Astrocyte (in vitro differentiated cells and primary cell): ENCODE results near the gene PRKAG2. TPM values are rescaled to one million over a fixed set of nuclear protein-coding genes. Genes with fewer than 3 reads are reported as not detected.

ENCODE experiments used
- DNase-seq: peaks from one replicate; pipeline ENCODE4 v3.0.0-alpha.2; 2010; ENCODE audit warnings: low read depth
- FAIRE-seq: peaks from 2 replicates; lab custom pipeline; 2011; peaks lifted over from hg19 to GRCh38; lab: Jason Lieb, UNC
- H2AFZ ChIP-seq: 2 replicates; pipeline ENCODE4 v1.6.0; 2012; ENCODE audit warnings: low read depth, low read length, inconsistent platforms
- H3K27ac ChIP-seq: 2 replicates; pipeline ENCODE4 v1.5.1; 2011; ENCODE audit warnings: low read depth, low read length, inconsistent platforms
- H3K27me3 ChIP-seq: 2 replicates; pipeline ENCODE4 v1.6.0; 2011; ENCODE audit warnings: low read length, inconsistent platforms; ENCODE audit not compliant: insufficient read depth
- H3K36me3 ChIP-seq: 2 replicates; pipeline ENCODE4 v1.5.1; 2011; ENCODE audit warnings: low read length, inconsistent platforms; ENCODE audit not compliant: insufficient read depth
- H3K4me1 ChIP-seq: 2 replicates; pipeline ENCODE4 v1.5.1; 2011; ENCODE audit warnings: low read length, inconsistent platforms; ENCODE audit not compliant: insufficient read depth
- H3K4me2 ChIP-seq: 2 replicates; pipeline ENCODE4 v1.6.0; 2012; ENCODE audit warnings: low read length, inconsistent platforms
- H3K4me3 ChIP-seq: 2 replicates; pipeline ENCODE4 v1.5.1; 2011; ENCODE audit warnings: low read depth, mild to moderate bottlenecking, low read length, inconsistent platforms; ENCODE audit not compliant: insufficient read depth
- H3K79me2 ChIP-seq: 2 replicates; pipeline ENCODE4 v1.6.0; 2012; ENCODE audit warnings: mild to moderate bottlenecking, low read length, inconsistent platforms; ENCODE audit not compliant: insufficient read depth
- H3K9ac ChIP-seq: 2 replicates; pipeline ENCODE4 v1.6.0; 2012; ENCODE audit warnings: mild to moderate bottlenecking, low read length, inconsistent platforms
- H3K9me3 ChIP-seq: 2 replicates; pipeline ENCODE4 v1.5.1; 2012; ENCODE audit warnings: low read depth, mild to moderate bottlenecking, low read length, inconsistent platforms; ENCODE audit not compliant: insufficient read depth
- H4K20me1 ChIP-seq: 2 replicates; pipeline ENCODE4 v1.6.0; 2012; ENCODE audit warnings: low read length, inconsistent platforms; ENCODE audit not compliant: insufficient read depth
- H3K27ac Mint-ChIP-seq: one replicate; pipeline ENCODE4 v1.8.0; 2021; ENCODE audit warnings: mild to moderate bottlenecking, mixed read lengths; ENCODE audit not compliant: unreplicated experiment
- H3K27me3 Mint-ChIP-seq: one replicate; pipeline ENCODE4 v1.8.0; 2021; ENCODE audit warnings: low read depth, mixed read lengths; ENCODE audit not compliant: unreplicated experiment
- H3K36me3 Mint-ChIP-seq: one replicate; pipeline ENCODE4 v1.8.0; 2021; ENCODE audit warnings: low read depth, mixed read lengths; ENCODE audit not compliant: unreplicated experiment
- H3K4me1 Mint-ChIP-seq: one replicate; pipeline ENCODE4 v1.8.0; 2021; ENCODE audit warnings: low read depth, mixed read lengths; ENCODE audit not compliant: unreplicated experiment
- H3K4me3 Mint-ChIP-seq: one replicate; pipeline ENCODE4 v1.8.0; 2021; ENCODE audit warnings: mild to moderate bottlenecking, moderate library complexity, mixed read lengths; ENCODE audit not compliant: unreplicated experiment
- H3K9me3 Mint-ChIP-seq: one replicate; pipeline ENCODE4 v1.8.0; 2021; ENCODE audit warnings: mild to moderate bottlenecking, mixed read lengths; ENCODE audit not compliant: unreplicated experiment
- EZH2 ChIP-seq: IDR thresholded peaks from 2 replicates; pipeline ENCODE4 v1.6.1; 2012; ENCODE audit warnings: mild to moderate bottlenecking, low read length, inconsistent platforms; ENCODE audit not compliant: insufficient read depth
- total RNA-seq: library from RNA; stranded (reverse); gene quantifications from 2 replicates; pipeline ENCODE4 v1.2.1, GENCODE V29; 2021
- TF ChIP-seq, protein P1 (sequence below): IDR thresholded peaks from 2 replicates; pipeline ENCODE4 v1.5.1; 2011; ENCODE audit warnings: low read depth, mild to moderate bottlenecking, inconsistent platforms, low read length, moderate library complexity; ENCODE audit not compliant: insufficient read depth

The PRKAG2 gene
- total RNA-seq, 1 donor from 2014 or later = 40.7 TPM

DNA sequence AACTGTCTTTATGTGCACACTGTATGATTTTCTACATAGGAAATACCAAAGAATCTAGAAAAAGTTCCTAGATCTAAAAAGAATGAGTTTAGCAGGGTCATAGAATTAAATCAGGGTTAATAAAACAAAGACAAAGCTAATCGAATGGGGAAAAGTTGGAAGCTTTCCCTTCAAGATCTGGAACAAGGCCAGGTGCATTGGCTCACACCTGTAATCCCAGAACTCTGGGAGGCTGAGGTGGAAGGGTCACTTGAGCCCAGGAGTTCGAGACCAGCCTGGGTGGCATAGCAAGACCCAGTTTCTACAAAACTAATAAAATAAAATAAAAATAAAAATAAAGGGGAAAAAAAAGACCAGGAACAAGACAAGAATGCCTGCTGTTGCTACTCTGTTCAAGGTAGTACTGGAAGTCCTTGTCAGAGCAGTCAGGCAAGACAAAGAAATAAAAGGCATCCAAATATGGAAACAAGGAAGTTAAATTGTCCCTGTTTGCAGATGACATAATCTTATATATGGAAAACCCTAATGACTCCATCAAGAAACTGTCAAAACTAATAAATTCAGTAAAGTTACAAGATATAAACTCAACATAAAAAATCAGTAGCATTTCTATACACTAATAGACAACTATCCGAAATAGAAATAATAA lies 281.1 kb downstream of the PRKAG2 start:
- H3K4me2 ChIP-seq = no peak overlapping the region
- H3K36me3 ChIP-seq = peaks cover 4% of the 10 kb centered on the region
- peaks cover 48% of the 10 kb centered on the region for H3K4me1 ChIP-seq
- H3K79me2 ChIP-seq = peaks cover 69% of the 10 kb centered on the region
- H3K27ac Mint-ChIP-seq = no peak overlapping the region
- no peaks in the 10 kb centered on the region for H4K20me1 ChIP-seq
- no peak overlapping the region for H3K9ac ChIP-seq
- TF ChIP-seq, protein P1, sequence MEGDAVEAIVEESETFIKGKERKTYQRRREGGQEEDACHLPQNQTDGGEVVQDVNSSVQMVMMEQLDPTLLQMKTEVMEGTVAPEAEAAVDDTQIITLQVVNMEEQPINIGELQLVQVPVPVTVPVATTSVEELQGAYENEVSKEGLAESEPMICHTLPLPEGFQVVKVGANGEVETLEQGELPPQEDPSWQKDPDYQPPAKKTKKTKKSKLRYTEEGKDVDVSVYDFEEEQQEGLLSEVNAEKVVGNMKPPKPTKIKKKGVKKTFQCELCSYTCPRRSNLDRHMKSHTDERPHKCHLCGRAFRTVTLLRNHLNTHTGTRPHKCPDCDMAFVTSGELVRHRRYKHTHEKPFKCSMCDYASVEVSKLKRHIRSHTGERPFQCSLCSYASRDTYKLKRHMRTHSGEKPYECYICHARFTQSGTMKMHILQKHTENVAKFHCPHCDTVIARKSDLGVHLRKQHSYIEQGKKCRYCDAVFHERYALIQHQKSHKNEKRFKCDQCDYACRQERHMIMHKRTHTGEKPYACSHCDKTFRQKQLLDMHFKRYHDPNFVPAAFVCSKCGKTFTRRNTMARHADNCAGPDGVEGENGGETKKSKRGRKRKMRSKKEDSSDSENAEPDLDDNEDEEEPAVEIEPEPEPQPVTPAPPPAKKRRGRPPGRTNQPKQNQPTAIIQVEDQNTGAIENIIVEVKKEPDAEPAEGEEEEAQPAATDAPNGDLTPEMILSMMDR = no peak
- TF ChIP-seq EZH2 = no peak
- H3K4me3 ChIP-seq = no peak overlapping the region
- no peaks in the 10 kb centered on the region for H3K27me3 Mint-ChIP-seq
- peaks cover 39% of the 10 kb centered on the region for H3K4me1 Mint-ChIP-seq
- H3K4me3 Mint-ChIP-seq = no peak overlapping the region
- no peak for DNase-seq
- no peak for FAIRE-seq
- no peaks in the 10 kb centered on the region for H3K9me3 Mint-ChIP-seq
- H3K9me3 ChIP-seq = no peaks in the 10 kb centered on the region
- no peak overlapping the region for H2AFZ ChIP-seq
- H3K27ac ChIP-seq = no peak overlapping the region
- H3K27me3 ChIP-seq = no peaks in the 10 kb centered on the region
- H3K36me3 Mint-ChIP-seq = peaks cover 6% of the 10 kb centered on the region

DNA sequence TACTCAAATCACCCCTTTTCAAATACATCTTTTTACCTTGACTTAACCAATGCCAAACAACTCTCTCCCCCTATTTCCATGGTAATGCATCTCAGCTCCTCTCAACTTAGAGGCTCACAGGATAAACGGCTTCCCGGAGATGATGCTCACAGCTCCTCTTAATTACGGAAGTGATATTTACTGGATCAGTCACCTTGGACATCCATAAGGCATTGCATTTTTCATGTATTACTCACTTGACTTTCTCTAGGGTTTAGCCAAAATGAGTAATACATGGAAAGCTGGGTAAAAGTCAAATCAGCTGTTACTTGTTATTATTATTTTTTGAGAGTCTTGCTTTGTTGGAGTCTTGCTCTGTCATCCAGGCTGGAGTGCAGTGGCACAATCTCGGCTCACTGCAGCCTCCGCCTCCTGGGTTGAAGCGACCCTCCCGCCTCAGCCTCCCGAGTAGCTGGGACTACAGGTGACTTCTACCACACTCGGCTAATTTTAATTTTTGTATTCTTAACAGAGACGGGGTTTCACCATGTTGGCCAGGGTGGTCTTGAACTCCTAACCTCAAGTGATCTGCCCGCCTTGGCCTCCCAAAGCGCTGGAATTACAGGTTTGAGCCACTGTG lies 283.9 kb downstream of the PRKAG2 start:
- Histone ChIP-seq H3K9me3 (no peaks in the 10 kb centered on the region), H3K79me2 (peaks cover 70% of the 10 kb centered on the region), H2AFZ (no peak overlapping the region), H3K36me3 (peaks cover 4% of the 10 kb centered on the region), H3K4me2 (peak overlapping the region; percentile 35), H3K27me3 (no peaks in the 10 kb centered on the region), H3K9ac (peak overlapping the region; percentile 31), H3K4me1 (peaks cover 22% of the 10 kb centered on the region), H3K27ac (peak overlapping the region; percentile 71), H3K4me3 (no peak overlapping the region), H4K20me1 (no peaks in the 10 kb centered on the region)
- no peak for TF ChIP-seq EZH2
- TF ChIP-seq, protein P1 = no peak
- FAIRE-seq (peak; percentile 75), DNase-seq (peak; percentile 99)
- H3K36me3 Mint-ChIP-seq = peaks cover 13% of the 10 kb centered on the region
- H3K27ac Mint-ChIP-seq = peak overlapping the region; percentile 97
- no peak overlapping the region for H3K4me3 Mint-ChIP-seq
- no peaks in the 10 kb centered on the region for H3K27me3 Mint-ChIP-seq
- peaks cover 17% of the 10 kb centered on the region for H3K4me1 Mint-ChIP-seq
- H3K9me3 Mint-ChIP-seq = no peaks in the 10 kb centered on the region

DNA sequence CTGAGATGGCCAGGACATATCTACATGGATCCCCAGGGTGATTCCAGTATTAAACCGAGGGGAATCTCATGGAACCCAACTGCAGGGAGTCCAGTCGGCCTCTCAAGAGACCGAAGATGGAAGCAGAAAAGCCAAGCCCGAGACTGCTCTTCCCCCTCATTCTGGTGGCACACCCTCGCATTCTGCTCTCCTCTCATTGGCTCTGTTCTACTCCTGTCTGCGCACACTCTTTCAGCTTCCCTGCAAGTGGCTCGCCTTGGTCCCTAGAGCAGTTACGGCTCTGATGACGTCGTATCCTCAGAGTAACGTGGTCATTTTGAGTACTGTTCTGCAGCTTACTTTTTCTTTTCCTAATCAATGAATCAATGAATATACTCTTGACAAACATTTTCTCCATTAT lies 284.6 kb downstream of the PRKAG2 start:
- H3K4me2 ChIP-seq = peak overlapping the region; percentile 35
- H3K27me3 ChIP-seq = no peaks in the 10 kb centered on the region
- Mint-ChIP-seq H3K27ac (peak overlapping the region; percentile 54), H3K36me3 (peaks cover 13% of the 10 kb centered on the region), H3K9me3 (no peaks in the 10 kb centered on the region), H3K4me3 (peak overlapping the region; percentile 58), H3K27me3 (no peaks in the 10 kb centered on the region), H3K4me1 (peaks cover 11% of the 10 kb centered on the region)
- H3K36me3 ChIP-seq = peaks cover 4% of the 10 kb centered on the region
- H2AFZ ChIP-seq = no peak overlapping the region
- no peaks in the 10 kb centered on the region for H3K9me3 ChIP-seq
- no peak overlapping the region for H3K4me3 ChIP-seq
- H3K27ac ChIP-seq = peak overlapping the region; percentile 71
- peaks cover 18% of the 10 kb centered on the region for H3K4me1 ChIP-seq
- H3K79me2 ChIP-seq = peaks cover 73% of the 10 kb centered on the region
- no peak for TF ChIP-seq EZH2
- TF ChIP-seq, protein P1 = no peak
- DNase-seq (no peak), FAIRE-seq (no peak)
- peak overlapping the region; percentile 31 for H3K9ac ChIP-seq
- H4K20me1 ChIP-seq = no peaks in the 10 kb centered on the region
